Measurements from ENCODE around the gene GLDN. TPM values are rescaled to one million over a fixed set of nuclear protein-coding genes. Genes with fewer than 3 reads are reported as not detected.

GLDN gene
- polyA plus RNA-seq, 1 experiment, result 0.25 TPM

GRCh38 chr15:51332206-51333147, 9.0 kb upstream of the GLDN start:
- DNase-seq (ENCODE audit: low read depth, low spot score), result no peak
- ChIA-PET CTCF (interaction anchor here (0.6 to 1.0 kb wide), 2 partner anchors 51 to 169 kb away, joined by 3 read pairs; no protein-coding TSS in a partner anchor), POLR2A (no interaction called here)
- no peak for TF ChIP-seq CTCF (IDR thresholded peaks at IDR 0.05; ENCODE audit: low read depth, low read length)
- Histone ChIP-seq H3K9me3 (ENCODE audit: control insufficient read depth, insufficient read depth, low read length) (no peaks in the 10 kb centered on the region), H3K4me3 (ENCODE audit: low read depth, low read length) (no peak overlapping the region), H3K27ac (ENCODE audit: low read depth, low read length) (no peak overlapping the region), H3K27me3 (ENCODE audit: control insufficient read depth, insufficient read depth, low read length) (peaks cover 30% of the 10 kb centered on the region)

GRCh38 chr15:51333571-51333970, 7.9 kb upstream of the GLDN start:
- Histone ChIP-seq H3K9me3 (ENCODE audit: control insufficient read depth, insufficient read depth, low read length) (no peaks in the 10 kb centered on the region), H3K27ac (ENCODE audit: low read depth, low read length) (no peak overlapping the region), H3K27me3 (ENCODE audit: control insufficient read depth, insufficient read depth, low read length) (peaks cover 37% of the 10 kb centered on the region), H3K4me3 (ENCODE audit: low read depth, low read length) (no peak overlapping the region)
- POLR2A ChIA-PET, result no interaction called here
- DNase-seq (ENCODE audit: low read depth, low spot score), result no peak
- CTCF ChIA-PET, result no interaction called here
- TF ChIP-seq CTCF (IDR thresholded peaks at IDR 0.05; ENCODE audit: low read depth, low read length), result no peak

- TF ChIP-seq CTCF (IDR thresholded peaks at IDR 0.05; ENCODE audit: low read depth, low read length), result no peak
- peaks cover 37% of the 10 kb centered on the region for H3K27me3 ChIP-seq (ENCODE audit: control insufficient read depth, insufficient read depth, low read length)
- POLR2A ChIA-PET, result no interaction called here
- CTCF ChIA-PET, result no interaction called here
- H3K9me3 ChIP-seq (ENCODE audit: control insufficient read depth, insufficient read depth, low read length), result no peaks in the 10 kb centered on the region
- H3K27ac ChIP-seq (ENCODE audit: low read depth, low read length), result no peak overlapping the region
- DNase-seq (ENCODE audit: low read depth, low spot score), result no peak
- no peak overlapping the region for H3K4me3 ChIP-seq (ENCODE audit: low read depth, low read length)
Observed at GRCh38 chr15:51334011-51334451, 7.4 kb upstream of the GLDN start.

GRCh38 chr15:51335087-51335486, 6.4 kb upstream of the GLDN start:
- Histone ChIP-seq H3K9me3 (ENCODE audit: control insufficient read depth, insufficient read depth, low read length) (no peaks in the 10 kb centered on the region), H3K4me3 (ENCODE audit: low read depth, low read length) (no peak overlapping the region), H3K27me3 (ENCODE audit: control insufficient read depth, insufficient read depth, low read length) (peaks cover 39% of the 10 kb centered on the region), H3K27ac (ENCODE audit: low read depth, low read length) (no peak overlapping the region)
- ChIA-PET CTCF (no interaction called here), POLR2A (no interaction called here)
- no peak for TF ChIP-seq CTCF (IDR thresholded peaks at IDR 0.05; ENCODE audit: low read depth, low read length)
- no peak for DNase-seq (ENCODE audit: low read depth, low spot score)

All from AG04450 (cell line).